Measurements from ENCODE around the gene BMF. TPM values are rescaled to one million over a fixed set of nuclear protein-coding genes. Genes with fewer than 3 reads are reported as not detected.
A peak's percentile ranks its signal among the peaks of the same experiment; 100 is the strongest.
"Not testable (repeated sequence)": the region's sequence is repeated elsewhere in the genome, so short reads cannot be mapped to it uniquely, and the experiment has no call there.

The BMF gene, protein sequence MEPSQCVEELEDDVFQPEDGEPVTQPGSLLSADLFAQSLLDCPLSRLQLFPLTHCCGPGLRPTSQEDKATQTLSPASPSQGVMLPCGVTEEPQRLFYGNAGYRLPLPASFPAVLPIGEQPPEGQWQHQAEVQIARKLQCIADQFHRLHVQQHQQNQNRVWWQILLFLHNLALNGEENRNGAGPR
- total RNA-seq: 1 to 10 TPM; 5.1 to 5.4 TPM

DNA sequence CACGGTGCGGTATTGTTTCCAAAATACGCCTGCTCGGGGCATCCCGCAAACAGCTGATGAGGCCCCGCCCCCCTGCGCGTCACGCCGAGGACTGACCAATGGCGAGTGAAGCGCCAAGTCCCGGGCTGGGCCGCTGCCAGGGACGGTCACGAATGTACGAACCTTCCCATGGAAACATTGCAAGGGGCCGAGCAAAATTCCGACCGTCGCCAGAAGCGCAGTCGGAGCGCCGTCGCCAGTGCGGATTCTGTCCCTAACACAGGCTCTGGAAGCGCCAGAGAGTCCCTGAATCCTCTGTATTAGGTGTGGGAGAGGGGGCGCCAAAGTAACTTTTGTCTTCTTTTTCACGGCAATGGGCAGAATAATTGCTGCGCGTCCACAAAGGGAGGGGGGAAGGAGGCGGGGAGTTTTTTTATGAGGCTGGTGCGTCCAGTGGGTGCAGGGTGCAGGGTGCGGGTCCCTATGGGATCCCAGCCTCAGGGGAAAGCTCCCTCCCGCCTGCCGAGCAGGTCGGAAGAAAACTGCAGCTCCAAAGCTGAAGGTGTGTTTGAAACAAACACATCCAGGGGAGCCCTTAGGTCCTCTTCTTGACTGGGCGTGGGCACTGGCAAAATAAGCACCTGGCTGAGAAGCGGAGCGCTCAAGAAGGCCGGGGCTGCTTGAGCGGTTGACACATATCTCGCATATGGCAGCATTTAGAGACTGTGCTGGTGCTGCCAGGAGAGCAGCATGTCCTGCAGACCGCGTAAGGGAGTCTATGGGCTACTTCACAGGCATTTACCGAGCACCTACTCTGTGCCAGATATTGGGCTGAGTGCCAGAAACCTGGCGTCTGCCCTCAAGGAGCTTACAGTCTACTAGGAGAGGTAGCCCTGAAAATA, at the start of gene BMF:
Gene BMF, minus strand, starts transcription at position 25 of the 881 bp plus-strand sequence. CDS start 2,793 bp downstream, outside the sequence.
- H3K4me1 Mint-ChIP-seq: peaks cover 48% of the 10 kb centered on the region
- H3K27me3 Mint-ChIP-seq: peaks cover 13% of the 10 kb centered on the region
- peak; percentile 96 for DNase-seq
- H3K9me3 Mint-ChIP-seq: no peaks in the 10 kb centered on the region
- peaks cover 2% of the 10 kb centered on the region for H3K36me3 Mint-ChIP-seq
- H3K27ac Mint-ChIP-seq: peak within 1 kb of the TSS; percentile 42
- H3K4me3 Mint-ChIP-seq: peak within 1 kb of the TSS; percentile 84

DNA sequence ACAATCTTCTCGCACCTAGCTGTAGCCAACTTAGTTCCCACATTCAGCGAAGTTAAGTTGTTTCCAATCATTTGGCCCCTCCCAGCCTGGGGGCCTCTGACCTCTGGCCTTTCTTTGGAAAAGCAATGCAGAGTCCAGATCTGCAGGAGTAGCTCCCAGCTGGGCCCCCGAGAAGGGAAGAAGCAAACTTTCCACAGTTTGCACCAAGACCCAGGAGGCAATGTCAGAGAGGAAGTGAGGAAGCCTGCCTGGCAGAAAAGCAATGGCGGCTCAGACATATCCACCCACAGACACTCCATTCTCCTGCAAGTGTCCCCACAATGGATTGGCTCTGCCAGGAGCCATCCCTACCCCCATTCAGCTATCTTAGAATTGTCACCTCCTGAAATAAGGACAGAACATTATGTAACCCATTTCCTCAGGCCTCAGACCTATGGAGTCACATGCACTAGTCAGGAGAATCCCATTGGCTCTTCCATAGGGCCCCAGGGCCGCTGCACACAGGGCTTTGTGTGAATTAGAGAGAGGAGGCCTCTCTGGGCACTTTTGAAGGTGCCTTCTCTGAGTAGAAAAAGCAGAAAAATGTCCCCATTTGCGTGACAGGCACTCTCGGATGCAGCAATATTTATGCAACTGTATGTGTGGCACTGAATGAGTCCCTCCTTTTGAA, 49.2 kb upstream of the BMF start:
- H3K36me3 Mint-ChIP-seq: no peaks in the 10 kb centered on the region
- H3K27ac Mint-ChIP-seq: no peak overlapping the region
- no peaks in the 10 kb centered on the region for H3K27me3 Mint-ChIP-seq

DNA sequence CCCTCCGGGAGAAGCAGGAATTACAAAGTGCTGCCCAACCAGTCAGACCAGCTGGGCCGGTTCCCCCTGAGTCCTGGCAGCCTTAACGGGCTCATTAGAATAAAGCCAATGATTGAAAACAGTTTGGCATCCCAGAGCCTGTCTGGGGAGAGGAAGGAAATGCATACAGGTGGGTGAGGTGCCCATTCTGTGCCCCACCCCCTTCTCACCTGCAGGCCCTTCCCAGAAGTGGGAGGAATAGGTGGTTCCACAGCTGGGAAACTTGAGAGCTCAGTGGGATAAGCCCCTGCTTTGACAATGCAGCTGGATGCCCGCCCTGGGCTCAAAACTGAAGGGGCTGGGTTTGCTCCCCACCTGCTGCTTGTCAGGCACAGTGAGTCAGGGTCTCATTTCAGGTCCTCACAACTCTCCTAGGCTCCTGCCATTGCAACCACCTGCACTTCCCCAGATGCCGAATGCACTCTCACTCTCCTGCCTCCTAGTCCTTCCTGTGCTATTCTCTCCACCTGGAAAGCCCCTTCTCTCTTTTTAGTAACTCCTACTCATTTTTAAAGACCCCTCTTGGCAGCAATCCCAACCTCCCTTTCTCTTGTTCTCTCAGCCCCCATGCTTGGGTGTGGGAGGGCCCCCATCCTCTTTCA, 46.7 kb upstream of the BMF start:
- H3K4me3 Mint-ChIP-seq: no peak overlapping the region
- no peak overlapping the region for H3K27ac Mint-ChIP-seq
- no peak for DNase-seq
- H3K9me3 Mint-ChIP-seq: no peaks in the 10 kb centered on the region
- no peaks in the 10 kb centered on the region for H3K27me3 Mint-ChIP-seq
- H3K36me3 Mint-ChIP-seq: no peaks in the 10 kb centered on the region
- H3K4me1 Mint-ChIP-seq: peaks cover 3% of the 10 kb centered on the region

More for the DNA sequence above, 49.2 kb upstream of the BMF start:
- no peak overlapping the region for H3K4me3 Mint-ChIP-seq
- peaks cover 3% of the 10 kb centered on the region for H3K4me1 Mint-ChIP-seq
- no peak for DNase-seq
- H3K9me3 Mint-ChIP-seq: no peaks in the 10 kb centered on the region

DNA sequence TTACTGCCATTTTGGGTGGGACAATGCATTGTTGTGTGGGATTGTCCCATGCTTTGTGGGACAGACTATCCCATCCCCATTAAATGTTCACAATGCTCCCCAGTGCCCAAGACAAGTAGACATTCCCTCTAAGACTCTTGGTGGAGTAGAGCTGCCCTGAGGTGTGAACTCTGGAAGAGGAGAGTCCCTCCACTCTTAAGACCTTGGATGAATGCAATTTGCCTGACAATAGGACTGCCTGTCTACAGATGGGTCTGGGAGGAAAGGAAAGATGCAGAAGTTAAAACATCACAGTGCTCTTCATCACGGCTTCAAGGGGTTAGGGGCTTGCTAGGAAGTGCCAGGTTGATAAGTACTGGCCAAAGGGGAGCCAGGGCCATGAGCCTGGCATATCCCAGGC, 46.1 kb upstream of the BMF start:
- DNase-seq, H3K4me3 Mint-ChIP-seq, H3K27ac Mint-ChIP-seq, H3K9me3 Mint-ChIP-seq, H3K36me3 Mint-ChIP-seq, H3K4me1 Mint-ChIP-seq, H3K27me3 Mint-ChIP-seq: not testable (repeated sequence)

DNA sequence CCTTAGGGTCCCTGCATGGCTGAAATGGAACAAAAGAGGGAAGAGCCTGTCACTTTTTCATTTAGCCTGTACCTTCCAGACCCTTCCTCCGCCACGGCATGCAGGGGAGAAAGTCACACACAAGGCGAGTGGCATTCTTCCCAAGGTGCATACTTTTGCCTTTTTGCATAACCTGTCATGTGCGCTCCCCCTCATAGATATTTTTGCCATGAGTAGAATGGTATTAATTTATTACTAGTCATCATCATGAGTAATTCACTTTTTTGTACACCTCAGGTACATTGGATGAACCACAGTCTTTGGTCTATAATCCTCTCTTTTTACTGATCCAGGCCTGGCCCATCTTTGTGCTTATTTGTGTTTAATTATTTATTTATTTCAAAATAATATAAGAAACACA, 43.3 kb upstream of the BMF start:
- no peak overlapping the region for H3K4me3 Mint-ChIP-seq
- no peaks in the 10 kb centered on the region for H3K36me3 Mint-ChIP-seq
- H3K27ac Mint-ChIP-seq: no peak overlapping the region
- H3K9me3 Mint-ChIP-seq: no peaks in the 10 kb centered on the region
- H3K27me3 Mint-ChIP-seq: no peaks in the 10 kb centered on the region
- H3K4me1 Mint-ChIP-seq: peaks cover 3% of the 10 kb centered on the region
- no peak for DNase-seq

DNA sequence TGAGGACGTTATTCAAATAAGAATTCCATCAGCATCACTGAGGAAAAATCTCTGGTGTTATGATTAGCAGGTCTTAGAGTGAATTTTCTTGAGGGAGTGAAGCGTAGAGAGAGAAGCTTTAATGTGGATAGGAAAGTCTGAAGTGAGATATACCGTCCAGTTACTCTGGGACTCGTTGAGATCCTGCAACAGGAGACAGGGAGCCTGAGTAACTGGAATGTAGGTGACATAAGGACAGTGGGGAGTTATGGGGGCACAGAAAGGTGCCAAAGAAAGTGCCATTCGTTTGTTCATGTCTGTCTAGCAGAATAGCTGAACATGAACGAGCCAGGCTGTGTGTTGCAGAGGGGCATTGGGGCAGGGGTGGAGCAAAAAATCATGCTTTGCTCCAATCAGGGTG, 42.8 kb upstream of the BMF start:
- Mint-ChIP-seq H3K4me3 (no peak overlapping the region), H3K36me3 (no peaks in the 10 kb centered on the region), H3K27ac (no peak overlapping the region), H3K4me1 (peaks cover 3% of the 10 kb centered on the region), H3K27me3 (no peaks in the 10 kb centered on the region), H3K9me3 (no peaks in the 10 kb centered on the region)
- DNase-seq: no peak

DNA sequence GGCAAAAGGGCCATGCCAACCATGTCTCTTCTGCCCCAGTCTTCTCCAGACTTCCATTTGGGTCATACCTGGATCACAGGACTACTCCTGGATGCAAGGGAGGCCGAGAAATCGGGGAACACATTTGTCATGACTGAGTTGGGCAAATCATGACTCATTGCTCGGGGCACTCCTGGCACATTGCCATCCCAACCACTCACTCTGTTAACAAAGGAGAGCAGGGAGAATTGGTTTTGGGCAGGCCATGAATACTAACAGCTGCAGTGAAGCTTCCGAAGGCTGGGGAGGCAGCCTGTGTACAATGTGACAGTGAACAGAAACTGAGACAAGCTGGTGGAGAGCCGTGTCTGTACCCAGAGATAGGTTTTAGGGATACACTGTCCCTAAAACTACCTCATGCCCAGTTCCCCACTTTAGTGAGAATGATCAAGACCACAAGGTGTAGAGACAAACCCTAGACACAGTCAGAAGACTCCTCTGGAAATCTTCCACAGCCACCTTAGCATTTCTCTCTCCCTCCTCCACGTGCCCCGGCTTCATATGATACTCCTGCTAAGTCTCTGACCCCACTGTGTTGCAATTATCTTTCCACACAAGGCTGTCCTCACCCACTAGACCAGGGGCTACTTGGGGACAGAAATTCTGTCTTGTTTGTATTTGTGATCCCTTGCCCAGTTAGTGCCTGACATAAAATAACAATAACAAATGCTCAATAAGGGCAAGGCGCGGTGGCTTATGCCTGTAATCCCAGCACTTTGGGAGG, 41.7 kb upstream of the BMF start:
- DNase-seq: no peak
- no peaks in the 10 kb centered on the region for H3K27me3 Mint-ChIP-seq
- no peaks in the 10 kb centered on the region for H3K9me3 Mint-ChIP-seq

DNA sequence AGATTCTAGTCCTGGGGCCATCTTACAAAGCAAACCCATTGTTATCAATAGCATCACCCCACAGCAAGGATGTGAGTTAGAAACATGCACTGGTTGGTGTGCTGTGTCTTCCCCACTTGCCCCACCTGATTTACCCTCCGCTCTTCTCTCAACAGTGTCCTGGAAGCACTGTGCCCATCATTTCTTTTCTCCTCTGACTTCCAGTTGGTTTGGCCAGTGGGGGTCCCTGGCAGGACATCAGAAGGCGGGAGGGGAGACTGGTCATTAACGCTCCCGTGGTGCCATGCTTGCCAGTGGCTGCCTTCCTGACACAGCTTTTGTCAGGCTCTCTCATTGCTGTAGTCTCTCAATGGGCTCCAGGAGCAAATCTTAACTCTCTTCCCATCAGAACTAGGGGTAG, 40.7 kb upstream of the BMF start:
- no peak overlapping the region for H3K4me3 Mint-ChIP-seq
- no peak for DNase-seq
- no peaks in the 10 kb centered on the region for H3K27me3 Mint-ChIP-seq
- no peaks in the 10 kb centered on the region for H3K9me3 Mint-ChIP-seq
- no peaks in the 10 kb centered on the region for H3K36me3 Mint-ChIP-seq
- no peaks in the 10 kb centered on the region for H3K4me1 Mint-ChIP-seq
- no peak overlapping the region for H3K27ac Mint-ChIP-seq

More for the DNA sequence above, 41.7 kb upstream of the BMF start:
- no peaks in the 10 kb centered on the region for H3K4me1 Mint-ChIP-seq
- no peak overlapping the region for H3K27ac Mint-ChIP-seq
- no peaks in the 10 kb centered on the region for H3K36me3 Mint-ChIP-seq
- no peak overlapping the region for H3K4me3 Mint-ChIP-seq

DNA sequence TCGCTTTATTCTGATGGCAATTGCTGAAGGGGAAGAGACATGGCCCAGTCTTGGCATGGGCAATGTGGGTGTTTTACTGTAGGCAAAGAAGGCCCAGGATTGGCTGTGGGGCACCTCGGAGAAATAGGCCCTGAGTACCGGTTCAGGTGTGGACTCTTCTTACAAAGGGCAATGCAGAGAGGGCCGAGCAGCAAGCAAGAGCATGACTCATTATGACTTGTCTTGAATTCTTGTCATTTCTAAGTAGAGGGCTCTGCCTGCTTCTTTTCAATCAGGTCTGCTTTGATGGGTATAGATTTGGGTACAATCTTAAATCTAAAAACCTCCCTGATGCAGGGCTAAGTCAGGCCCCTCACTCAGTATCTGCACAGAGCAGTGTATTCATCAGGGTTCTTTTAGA, 37.4 kb upstream of the BMF start:
- DNase-seq: no peak
- no peaks in the 10 kb centered on the region for H3K36me3 Mint-ChIP-seq
- H3K27me3 Mint-ChIP-seq: peaks cover 3% of the 10 kb centered on the region
- no peak overlapping the region for H3K27ac Mint-ChIP-seq
- no peak overlapping the region for H3K4me3 Mint-ChIP-seq
- H3K4me1 Mint-ChIP-seq: no peaks in the 10 kb centered on the region
- H3K9me3 Mint-ChIP-seq: no peaks in the 10 kb centered on the region

DNA sequence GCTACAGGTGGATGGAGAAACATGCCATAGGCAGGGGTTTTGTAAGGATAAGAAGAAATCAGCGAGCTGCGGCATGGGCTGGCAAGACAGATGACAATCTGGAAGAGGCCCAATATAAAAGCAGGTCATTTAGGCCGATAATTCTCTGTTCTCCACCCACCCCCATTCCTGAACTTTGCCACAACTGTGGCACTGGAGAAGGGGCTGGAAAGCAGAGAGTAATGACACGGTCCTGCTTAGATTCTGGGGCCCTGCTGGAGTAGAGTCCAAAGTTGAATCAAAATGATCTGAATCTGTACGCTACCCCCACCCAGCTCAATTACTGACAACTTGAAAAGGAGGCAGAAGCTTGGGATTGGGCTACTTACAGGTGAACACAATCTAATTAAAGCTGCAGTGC, 33.7 kb upstream of the BMF start:
- no peak for DNase-seq
- Mint-ChIP-seq H3K9me3 (no peaks in the 10 kb centered on the region), H3K27me3 (peaks cover 3% of the 10 kb centered on the region), H3K27ac (no peak overlapping the region), H3K4me3 (no peak overlapping the region), H3K4me1 (no peaks in the 10 kb centered on the region), H3K36me3 (no peaks in the 10 kb centered on the region)

DNA sequence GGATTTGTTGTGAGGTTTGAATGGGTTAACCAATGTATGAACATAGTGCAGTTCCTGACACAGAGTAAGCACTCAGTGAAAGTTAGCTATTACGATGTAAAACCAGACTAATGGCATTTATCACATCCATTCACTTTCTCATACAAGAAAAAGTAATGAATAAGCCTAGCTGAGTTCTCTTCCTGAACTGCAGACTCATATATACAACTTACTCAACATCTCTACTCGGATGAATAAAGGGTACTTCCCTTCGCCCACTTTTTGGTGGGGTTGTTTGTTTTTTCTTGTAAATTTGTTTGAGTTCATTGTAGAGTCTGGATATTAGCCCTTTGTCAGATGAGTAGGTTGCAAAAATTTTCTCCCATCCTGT, 29.5 kb upstream of the BMF start:
- H3K36me3 Mint-ChIP-seq, H3K27ac Mint-ChIP-seq, H3K9me3 Mint-ChIP-seq, H3K4me1 Mint-ChIP-seq, H3K27me3 Mint-ChIP-seq, DNase-seq, H3K4me3 Mint-ChIP-seq: not testable (repeated sequence)

DNA sequence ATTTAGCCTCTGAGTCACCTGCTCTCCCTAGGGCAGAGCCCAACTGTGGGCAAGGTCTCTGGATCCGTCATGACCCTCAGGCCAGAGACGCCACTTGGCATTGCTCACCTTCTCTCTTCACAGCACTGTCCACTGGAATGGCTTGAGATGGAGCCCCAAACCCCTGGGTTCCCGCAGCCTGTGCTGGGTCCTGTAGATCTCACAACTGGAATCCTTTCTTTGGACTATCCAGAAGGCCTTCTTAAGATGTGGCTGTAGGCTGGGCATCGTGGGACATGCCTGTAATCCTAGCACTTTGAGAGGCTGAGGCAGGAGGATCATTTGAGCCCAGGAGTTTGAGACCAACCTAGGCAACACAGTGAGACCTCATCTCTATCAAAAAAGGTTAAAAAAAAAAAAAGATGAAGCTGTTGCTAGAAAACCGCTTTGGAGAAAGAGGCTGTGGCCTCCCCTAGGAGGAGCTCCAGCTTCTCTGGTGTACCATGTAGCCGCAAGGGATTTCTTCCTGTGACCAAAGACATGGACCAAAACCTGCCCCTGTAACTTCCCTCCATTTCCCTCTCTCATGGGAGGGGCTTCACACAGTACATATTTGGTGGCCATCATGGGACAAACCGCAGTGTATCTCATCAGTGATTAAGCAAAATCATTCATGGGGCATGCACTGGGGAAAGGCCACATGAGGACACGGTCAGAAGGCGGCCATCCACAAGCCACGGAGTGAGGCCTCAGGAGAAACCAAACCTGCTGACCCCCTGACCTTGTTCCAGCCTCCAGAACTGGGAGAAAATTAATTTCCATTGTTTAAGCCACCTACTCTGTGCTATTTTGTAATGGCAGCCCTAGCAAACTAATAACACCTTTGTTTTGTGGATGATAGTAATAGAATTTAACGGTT, 28.9 kb upstream of the BMF start:
- no peak overlapping the region for H3K4me3 Mint-ChIP-seq
- no peak overlapping the region for H3K27ac Mint-ChIP-seq
- no peaks in the 10 kb centered on the region for H3K36me3 Mint-ChIP-seq
- no peak for DNase-seq
- H3K4me1 Mint-ChIP-seq: no peaks in the 10 kb centered on the region
- no peaks in the 10 kb centered on the region for H3K9me3 Mint-ChIP-seq
- no peaks in the 10 kb centered on the region for H3K27me3 Mint-ChIP-seq

DNA sequence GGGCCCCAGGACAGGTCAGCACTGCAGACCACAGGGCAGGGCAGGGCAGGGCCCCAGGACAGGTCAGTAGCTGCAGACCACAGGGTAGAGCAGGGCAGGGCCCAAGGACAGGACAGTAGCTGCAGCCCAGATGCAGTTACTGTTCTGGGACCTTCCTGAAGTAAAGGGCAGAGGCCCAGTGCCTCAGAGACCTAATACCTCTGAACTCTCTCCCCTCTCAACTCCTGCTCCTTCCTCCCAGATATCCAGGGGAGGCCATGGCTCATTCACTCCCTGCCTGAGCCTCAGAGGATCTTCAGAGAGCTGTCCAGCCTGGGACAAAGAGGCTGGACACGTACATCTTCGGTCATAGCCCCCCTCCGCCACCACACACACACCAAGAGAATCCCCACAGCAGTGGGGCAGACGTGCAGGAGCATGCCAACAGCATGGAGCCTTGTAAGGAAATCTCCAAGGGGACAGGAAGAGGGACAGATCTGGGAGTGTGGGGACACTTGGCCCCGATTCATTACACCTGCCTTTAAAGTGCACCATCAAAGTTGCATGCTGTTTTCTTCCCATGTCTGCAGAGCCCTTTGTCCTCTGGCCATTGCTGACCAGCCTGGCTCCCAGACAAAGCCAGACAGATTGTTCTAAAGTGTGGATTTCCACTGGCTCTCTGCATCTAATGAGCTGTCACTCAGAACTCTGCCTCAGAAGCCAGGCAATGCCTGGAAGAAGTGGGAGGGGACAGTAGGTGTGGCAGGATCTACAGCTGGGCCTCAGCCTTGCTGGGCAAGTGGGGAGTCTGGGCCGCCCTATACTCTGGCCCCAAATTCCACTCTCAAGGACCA, 28.0 kb upstream of the BMF start:
- Mint-ChIP-seq H3K27ac (no peak overlapping the region), H3K36me3 (no peaks in the 10 kb centered on the region), H3K4me1 (no peaks in the 10 kb centered on the region), H3K4me3 (no peak overlapping the region), H3K9me3 (no peaks in the 10 kb centered on the region), H3K27me3 (no peaks in the 10 kb centered on the region)
- DNase-seq: no peak

Data from activated naive CD8-positive, alpha-beta T cell treated with anti-CD3 and anti-CD28 coated beads for 36 hours (primary cell).